Activated T-helper 2 cell treated with anti-CD3 and anti-CD28 coated beads, Interferon-gamma antibody, Interleukin-2, Interleukin-4, amounts not matched to agents 10 μg/mL and 5 μg/mL and 100 μg/mL, durations not matched to agents 14 hours and 24 hours and 36 hours (primary cell): ENCODE data around the gene SNTB2. TPM values are rescaled to one million over a fixed set of nuclear protein-coding genes. Genes with fewer than 3 reads are reported as not detected.

Experiments
- DNase-seq: peaks from one replicate; pipeline ENCODE4 v3.0.0; 2021; ENCODE audit warnings: low spot score
- H3K27ac Mint-ChIP-seq: one replicate; pipeline ENCODE4 v1.8.0; 2021; ENCODE audit warnings: mixed read lengths
- H3K27me3 Mint-ChIP-seq: one replicate; pipeline ENCODE4 v1.8.0; 2021; ENCODE audit warnings: low read depth, mixed read lengths
- H3K36me3 Mint-ChIP-seq: one replicate; pipeline ENCODE4 v1.8.0; 2021; ENCODE audit warnings: low read depth, mixed read lengths
- H3K4me1 Mint-ChIP-seq: one replicate; pipeline ENCODE4 v1.8.0; 2021; ENCODE audit warnings: low read depth, mixed read lengths
- H3K4me3 Mint-ChIP-seq: one replicate; pipeline ENCODE4 v1.8.0; 2021; ENCODE audit warnings: low read depth, mild to moderate bottlenecking, moderate library complexity, mixed read lengths
- H3K9me3 Mint-ChIP-seq: one replicate; pipeline ENCODE4 v1.8.0; 2021; ENCODE audit warnings: mixed read lengths
- intact Hi-C: fragments of 100-400 bp; cut with micrococcal nuclease; formaldehyde crosslinking; loops from one replicate; pipeline ENCODE4 v1.15.1; 2023
- total RNA-seq: library from RNA; stranded (reverse); gene quantifications from 2 replicates; pipeline ENCODE4 v1.2.3, GENCODE V29; 2022

The SNTB2 gene
- total RNA-seq, 1 donor from 2014 or later, result 30.4 TPM

GRCh38 chr16:69351309-69352027 is 164.5 kb downstream of the SNTB2 start, which contains the start of gene TMED6:
TSS of gene TMED6 (minus strand) at chr16:69351786. CDS start at chr16:69351753, 33 bp downstream.
- intact Hi-C loops, result no loop called here
- H3K36me3 Mint-ChIP-seq, result peaks cover 33% of the 10 kb centered on the region
- H3K4me1 Mint-ChIP-seq, result no peaks in the 10 kb centered on the region
- H3K4me3 Mint-ChIP-seq, result no peak within 1 kb of the TSS
- H3K9me3 Mint-ChIP-seq, result no peaks in the 10 kb centered on the region
- no peak within 1 kb of the TSS for H3K27ac Mint-ChIP-seq
- H3K27me3 Mint-ChIP-seq, result no peaks in the 10 kb centered on the region
- no peak for DNase-seq

Other genes starting within 250 kb of the SNTB2 start
- gene HAS3, start 81.5 kb upstream of the SNTB2 start, total RNA-seq, result 1.1 and 1.2 TPM in 2 replicates
- gene CHTF8, start 54.6 kb upstream of the SNTB2 start, total RNA-seq, result 121 and 138 TPM in 2 replicates
- 104 and 107 TPM in 2 replicates for gene UTP4, start 54.5 kb upstream of the SNTB2 start, total RNA-seq
- 34.6 and 36.3 TPM in 2 replicates for gene VPS4A, start 124.2 kb downstream of the SNTB2 start, total RNA-seq
- gene PDF, start 143.4 kb downstream of the SNTB2 start, total RNA-seq, result 15.5 and 17.8 TPM in 2 replicates
- 41.5 and 42.9 TPM in 2 replicates for gene COG8, start 152.4 kb downstream of the SNTB2 start, total RNA-seq
- gene NIP7, start 152.6 kb downstream of the SNTB2 start, total RNA-seq, result 60.5 and 60.8 TPM in 2 replicates
- 1.8 and 1.9 TPM in 2 replicates for gene TMED6, start 164.6 kb downstream of the SNTB2 start, total RNA-seq
- 56.0 and 61.9 TPM in 2 replicates for gene TERF2, start 198.8 kb downstream of the SNTB2 start, total RNA-seq
- gene CYB5B, start 237.5 kb downstream of the SNTB2 start, total RNA-seq, result 201 and 204 TPM in 2 replicates